ENCODE results near the gene HLF.

Gene HLF

DNA sequence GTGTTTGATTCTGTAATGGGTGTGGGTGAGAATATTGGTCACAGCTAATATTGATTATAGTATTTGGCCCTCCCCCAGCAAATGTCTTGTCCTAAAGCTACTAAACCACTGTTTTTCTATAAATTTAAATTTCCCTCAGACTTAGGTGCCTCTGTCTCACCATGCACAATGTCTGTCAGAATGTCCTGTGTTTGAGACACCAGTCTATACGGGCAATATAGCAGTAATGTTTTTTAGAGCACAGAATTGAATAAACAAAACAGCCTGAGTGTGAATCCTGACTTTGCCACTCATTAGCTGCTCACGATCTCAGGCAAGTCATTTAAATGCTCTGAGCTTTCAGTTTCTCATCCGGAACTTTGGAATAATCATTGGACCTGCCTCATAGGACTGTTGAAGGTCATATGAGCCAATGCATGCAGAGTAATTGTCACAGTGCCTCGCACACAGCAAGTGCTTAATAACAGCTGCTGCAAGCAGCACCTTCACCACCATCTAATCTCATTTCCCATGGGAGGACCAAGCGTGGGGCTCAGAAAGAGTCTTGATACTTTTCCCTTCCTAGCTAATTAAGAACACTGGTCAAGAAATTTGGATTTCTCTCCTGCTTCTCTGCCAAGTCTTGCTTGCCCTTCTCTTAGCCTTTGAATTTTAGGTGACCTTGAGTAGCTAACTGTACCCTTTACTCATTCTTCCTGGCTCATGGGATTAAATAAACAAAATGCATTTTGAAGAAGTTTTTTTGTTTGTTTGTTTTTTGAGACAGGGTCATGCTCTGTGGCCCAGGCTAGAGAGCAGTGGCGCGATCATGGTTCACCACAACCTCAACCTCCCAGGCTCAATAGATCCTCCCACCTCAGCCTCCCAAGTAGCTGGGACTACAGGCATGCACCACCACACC, 9.8 kb downstream of the HLF start:
- no peak for DNase-seq (ENCODE audit: low read depth in 2 of 2)

DNA sequence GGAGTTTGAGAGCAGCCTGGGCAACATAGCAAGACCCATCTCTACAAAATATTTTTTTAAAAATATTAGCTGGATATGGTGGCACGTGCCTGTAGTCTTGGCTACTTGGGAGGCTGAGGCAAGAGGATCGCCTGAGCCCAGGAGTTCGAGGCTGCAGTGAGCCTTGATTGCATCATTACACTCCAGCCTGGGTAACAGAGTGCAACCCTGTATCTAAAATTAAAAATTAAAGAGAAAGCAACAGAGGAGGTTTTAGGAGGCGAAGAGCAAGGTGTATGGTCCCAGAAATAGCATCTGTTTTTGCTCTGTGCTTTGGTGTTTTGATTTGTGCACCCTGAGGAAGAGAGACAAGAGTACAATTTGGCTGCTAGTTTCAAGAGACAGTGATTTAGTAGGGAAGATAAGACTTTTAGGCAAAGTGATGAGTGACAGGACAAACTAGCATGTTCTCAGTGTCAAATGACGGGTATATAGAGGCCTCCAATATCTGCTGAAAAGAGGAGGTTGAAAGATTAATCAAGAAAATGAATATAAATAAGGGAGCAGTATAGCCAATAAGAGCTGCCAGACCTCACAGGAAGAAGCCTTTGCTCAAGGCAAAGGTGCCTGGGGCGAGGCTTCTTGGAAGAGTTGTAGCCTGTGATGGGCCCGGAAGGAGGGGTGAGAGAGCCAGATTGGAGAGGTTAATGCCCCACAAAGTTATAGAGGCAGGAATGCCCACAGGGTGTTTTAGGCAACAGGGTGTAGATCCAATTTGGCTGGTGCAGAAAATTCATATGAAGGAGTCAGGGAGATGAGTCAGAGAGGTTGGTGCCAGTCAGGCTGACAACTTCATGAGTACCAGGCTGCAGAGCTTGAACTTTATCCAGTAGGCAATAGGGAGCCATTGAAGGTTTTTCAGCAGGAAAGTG, 11.4 kb downstream of the HLF start:
- DNase-seq (ENCODE audit: low read depth in 2 of 2) = no peak

DNA sequence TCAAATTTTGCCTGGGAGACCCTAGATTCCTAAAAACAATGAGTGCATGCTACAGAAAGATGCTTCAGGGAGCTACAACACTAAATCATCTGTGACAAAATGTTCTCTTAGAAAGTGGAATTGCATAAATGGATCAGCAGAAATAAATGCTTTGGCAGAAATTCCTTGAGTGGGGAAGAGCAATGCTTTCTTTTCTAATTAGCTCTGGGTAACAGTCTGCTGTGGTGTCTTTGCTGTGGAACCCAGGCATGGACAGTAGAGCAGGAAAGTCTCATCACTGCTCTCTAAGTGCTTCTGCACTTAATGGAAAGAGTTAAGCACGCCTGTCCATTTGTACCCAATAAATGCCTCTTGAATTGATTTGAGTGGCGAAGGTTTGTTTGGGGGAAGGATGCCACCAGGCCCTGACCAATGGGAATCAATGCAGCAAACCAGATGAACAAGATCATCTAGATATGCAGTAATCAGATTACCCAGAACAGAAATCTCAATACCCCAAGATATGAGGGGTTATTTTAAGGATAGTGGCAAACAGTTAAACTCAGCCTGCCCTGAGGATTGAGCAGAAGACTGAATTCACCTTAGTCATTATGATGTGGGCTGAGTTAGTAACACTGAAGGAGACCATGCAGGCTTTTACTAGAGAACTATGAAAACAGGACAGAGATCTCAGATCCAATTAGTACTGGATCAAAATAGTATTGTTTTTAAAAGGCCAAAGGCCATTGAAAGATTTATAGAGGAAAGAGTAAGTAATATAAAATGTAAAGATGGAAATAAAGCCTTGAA, 13.6 kb downstream of the HLF start:
- DNase-seq (ENCODE audit: low read depth in 2 of 2) = no peak

DNA sequence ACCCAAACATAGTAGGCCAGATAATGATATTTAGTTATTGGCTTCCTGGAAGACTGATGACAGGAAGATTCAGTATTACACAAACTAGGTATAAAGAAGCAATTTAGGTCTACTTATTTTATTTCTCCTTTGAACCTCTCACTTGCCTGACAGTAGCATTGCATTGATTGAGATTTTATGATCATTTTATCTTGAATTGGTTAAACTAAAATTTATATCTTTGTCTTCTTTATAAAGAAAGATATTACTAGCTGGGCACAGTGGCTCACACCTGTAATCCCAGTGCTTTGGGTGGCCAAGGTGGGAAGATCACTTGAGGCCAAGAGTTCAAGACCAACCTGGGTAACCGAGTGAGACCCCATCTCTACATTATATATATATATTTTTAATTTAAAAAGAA, 14.4 kb downstream of the HLF start:
- no peak for DNase-seq (ENCODE audit: low read depth in 2 of 2)

DNA sequence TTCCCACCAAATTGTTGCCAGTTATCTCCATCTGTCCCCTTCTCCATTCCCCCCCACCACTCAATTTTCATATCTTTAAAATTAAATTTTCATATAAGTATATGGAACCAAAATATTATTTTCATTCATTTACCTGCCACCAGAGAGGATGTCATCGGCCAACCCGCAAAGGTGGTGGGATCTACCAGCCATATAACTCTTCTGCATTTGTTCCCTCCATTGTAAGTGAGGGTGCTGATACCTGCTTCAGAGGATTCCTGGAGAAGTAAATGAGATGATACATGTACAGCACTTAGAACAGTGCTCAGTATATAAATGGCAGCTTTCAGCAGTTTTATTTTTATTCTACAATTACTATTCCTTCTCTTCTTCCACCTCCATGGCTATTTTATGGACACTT, 15.0 kb downstream of the HLF start:
- DNase-seq (ENCODE audit: low read depth in 2 of 2) = no peak

DNA sequence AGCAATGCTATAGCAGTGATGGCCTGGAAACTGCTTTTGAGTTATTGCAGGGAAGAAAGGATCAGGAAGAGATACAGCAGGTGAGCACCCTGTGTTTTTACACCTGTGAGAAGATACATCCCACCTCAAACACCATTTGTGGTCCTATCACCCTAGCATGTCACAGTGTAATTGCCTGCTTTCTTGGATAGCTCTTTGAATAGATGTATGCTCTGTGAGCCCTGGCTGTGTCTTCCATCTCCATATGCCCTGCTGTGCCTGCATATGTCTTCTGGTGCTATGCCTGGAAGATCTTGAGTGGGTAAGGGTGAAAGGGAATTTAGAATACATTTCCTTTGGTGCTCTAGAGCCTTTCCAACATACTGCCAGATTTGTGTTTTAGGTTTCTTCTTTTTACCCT, 15.5 kb downstream of the HLF start:
- DNase-seq (ENCODE audit: low read depth in 2 of 2) = no peak

DNA sequence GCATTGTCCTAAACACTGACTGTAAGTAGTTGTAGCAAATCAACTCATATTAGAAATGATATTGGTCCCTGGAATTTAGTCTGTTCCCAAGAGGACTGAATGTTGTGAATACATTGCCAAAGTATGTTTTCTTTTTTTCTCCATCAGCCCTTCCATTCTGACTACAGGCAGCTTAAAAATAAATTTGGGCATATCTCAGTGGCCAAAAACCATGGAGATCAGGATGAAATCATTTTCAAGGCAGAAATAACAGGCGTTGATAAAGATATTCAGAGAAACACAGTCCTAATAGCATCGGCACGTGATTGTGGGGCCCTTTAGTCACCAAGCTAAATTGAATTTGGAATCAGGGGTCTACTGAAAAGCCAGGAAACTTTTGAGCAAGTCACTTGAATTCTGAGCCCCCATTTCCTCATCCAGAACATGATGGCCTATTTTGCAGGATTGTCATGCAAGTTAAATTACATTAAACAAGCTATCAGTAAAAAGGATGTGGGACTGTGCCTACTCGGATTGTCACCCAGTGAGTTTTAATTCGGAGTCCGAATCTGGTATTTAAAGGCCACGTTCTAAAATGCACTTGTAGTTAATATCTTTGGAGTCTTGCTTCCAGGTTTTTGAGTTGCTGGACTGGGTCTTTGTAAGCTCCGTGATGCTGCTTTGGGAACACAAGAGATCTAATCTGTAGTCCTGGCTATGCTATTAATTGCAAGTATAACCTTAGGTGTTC, 17.1 kb downstream of the HLF start:
- no peak for DNase-seq (ENCODE audit: low read depth in 2 of 2)

DNA sequence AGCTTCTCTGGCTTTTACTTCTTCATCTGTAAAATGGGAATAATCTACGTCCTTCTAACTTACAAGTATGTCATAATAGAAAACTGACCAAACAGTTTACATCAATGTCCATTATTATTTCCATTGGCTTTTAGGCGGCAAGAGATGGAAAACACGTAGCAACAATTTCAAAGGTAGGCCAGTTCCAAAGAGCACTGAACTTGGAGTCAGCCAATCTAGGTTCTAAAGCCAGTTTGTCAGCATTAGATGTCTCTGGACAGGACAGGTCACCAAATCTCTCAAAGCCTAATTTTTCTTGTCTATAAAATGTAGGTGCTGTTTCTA, 17.6 kb downstream of the HLF start:
- no peak for DNase-seq (ENCODE audit: low read depth in 2 of 2)

DNA sequence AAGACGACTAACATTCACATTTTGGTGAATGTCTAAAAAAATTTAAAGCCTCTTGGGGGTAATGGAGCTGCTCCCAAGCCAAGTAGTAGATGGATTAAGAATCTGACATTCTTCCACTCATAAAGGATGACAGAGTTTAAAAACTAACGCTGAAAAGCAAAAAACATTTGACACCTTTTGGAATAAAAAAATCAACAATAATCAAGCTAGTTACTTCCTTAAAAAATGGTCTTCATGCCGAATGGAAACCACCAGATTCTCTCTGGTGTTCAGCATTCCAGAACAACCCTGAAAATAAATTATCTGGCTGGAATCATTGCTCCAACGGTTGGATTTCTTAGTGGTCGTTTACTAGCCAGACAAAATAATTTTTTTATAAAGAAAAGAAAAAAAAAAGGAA, 18.0 kb downstream of the HLF start:
- DNase-seq (ENCODE audit: low read depth in 2 of 2) = no peak

DNA sequence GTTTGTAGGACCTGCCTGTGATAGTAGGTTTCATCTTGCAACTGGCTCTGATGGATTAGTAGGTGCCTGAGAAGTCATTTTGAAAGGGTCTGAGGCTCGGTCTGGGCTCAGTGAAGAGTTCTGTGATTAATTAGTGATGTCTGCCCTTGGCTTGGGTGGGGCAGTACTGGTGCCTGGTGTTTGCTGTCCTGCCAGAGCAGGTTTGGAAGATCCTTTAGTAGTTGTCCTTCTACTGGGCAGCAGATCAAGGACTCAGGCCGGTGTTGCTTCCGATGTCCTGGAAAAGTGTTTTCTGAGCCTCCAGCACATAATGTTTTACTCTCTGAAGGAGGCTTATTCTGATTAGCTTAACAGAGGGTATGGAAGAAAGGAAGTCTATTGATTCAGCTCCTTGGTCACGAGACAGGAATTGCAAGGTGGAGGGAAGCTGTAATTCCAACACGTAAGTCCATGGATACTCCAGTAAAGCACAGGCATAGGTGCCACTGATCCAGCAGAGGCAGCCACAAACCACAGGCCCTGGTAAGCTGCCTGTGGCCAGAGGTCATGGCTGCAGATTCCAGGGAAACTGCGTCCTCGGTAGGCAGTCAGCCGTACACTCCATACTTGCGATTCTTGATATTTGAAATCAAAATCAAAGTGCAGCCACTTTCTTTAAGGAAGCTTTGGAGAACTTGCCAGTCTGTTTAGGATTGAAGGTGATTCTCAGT, 18.7 kb downstream of the HLF start:
- DNase-seq (ENCODE audit: low read depth in 2 of 2) = no peak

DNA sequence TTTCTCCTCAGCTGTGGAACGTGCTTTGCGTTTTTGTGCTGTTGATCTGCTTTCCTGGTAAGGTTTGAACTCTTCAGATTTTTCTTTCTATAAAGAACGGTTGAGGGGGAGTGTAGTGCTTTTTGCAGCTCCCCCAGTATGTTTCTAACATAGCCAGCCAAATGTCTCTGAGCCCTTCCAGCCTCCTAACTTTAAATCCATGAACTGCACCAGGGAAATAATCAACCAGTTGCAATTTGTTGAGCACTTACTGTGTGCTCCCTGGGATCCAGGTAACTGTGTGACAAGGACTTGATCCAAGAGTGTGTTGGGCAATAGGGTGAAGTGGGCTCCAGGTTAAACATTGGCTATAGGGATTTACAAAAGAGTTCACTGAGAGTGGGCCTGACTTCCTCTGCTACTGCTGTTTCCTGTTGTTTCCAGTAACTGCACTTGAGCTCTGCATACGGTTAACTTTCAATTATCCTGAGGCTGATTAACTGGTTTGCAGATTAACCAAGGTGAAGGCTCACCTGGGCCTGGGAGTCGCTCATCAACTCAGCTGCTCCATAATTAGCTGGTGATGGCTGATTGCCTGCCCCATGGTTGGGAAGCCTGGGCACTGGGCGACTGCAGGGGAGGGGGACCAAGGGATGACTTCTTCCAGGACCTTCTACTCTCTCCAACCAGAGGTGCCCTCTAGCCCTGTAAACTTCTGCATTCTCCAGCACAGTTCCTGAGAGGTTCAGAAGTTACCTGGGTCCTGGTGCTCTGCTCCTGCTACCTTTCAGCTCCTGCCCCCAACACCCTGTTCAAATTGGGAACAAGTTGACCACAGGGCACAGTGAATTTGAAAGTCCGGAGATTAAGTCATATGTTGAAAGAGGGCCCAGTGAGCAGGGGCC, 19.5 kb downstream of the HLF start:
- no peak for DNase-seq (ENCODE audit: low read depth in 2 of 2)

DNA sequence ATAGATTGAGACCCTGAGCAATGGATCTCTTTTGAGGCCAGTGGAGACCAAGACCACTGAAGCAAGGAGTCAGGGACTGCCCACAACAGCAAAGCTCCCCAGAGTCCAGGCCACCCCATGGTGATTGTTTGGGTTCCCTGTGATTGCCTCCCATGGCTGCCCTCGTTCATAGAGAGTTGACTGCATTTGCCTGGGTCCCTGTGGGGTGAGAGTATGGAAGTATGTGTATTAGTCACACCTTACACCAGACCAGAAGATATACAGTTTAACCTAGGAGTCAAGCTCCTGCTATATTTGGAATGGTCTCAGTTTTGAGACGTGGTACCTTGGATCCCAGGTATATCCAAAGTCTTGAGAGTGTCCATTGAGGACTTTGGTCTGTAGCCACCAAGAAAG, 20.2 kb downstream of the HLF start:
- no peak for DNase-seq (ENCODE audit: low read depth in 2 of 2)

DNA sequence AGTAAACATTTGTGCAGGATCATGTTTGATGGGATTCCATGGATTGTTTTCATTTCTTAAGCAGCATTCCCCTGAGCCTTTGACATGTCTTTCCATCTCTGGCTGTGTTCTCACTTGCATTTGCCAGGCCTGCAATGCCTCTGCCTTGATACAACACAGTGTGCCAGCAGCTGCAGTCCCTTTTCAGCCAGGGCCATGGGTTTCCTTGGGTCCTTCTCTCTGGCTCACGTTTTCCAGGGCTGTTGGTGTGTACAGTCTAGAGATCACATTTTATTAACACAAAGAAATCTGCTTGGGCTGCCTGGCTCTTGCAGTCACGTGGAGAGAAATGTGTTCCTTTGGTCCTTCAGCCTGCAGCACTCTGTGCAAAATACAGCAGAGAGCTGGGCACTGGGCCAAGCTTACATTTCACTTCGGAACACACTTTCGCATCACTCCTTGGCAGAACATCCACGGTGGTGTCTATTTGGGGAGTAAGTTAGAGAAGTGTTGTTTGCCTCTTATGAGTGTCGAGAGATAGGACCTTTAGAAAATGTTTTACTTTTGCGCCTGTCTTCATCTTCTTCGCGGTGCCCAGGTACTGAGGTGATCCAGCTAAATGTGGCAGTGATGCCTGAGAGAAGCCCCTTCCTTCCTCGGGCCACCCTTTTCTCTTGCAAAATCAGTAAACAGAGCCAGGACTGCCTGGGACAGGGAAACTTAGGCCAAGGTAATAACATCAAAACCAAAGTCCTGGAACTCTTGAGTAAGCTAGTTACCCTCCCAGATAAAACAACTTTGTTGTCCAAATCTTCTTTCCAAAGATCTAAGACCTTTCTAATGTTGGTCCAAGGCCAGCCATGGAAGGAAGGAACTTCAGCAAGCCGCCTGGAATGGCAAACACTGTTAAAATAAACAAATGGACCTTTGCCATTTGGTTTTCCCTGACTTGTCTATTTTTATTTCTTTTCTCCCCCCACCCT, 20.9 kb downstream of the HLF start:
- no peak for DNase-seq (ENCODE audit: low read depth in 2 of 2)

DNA sequence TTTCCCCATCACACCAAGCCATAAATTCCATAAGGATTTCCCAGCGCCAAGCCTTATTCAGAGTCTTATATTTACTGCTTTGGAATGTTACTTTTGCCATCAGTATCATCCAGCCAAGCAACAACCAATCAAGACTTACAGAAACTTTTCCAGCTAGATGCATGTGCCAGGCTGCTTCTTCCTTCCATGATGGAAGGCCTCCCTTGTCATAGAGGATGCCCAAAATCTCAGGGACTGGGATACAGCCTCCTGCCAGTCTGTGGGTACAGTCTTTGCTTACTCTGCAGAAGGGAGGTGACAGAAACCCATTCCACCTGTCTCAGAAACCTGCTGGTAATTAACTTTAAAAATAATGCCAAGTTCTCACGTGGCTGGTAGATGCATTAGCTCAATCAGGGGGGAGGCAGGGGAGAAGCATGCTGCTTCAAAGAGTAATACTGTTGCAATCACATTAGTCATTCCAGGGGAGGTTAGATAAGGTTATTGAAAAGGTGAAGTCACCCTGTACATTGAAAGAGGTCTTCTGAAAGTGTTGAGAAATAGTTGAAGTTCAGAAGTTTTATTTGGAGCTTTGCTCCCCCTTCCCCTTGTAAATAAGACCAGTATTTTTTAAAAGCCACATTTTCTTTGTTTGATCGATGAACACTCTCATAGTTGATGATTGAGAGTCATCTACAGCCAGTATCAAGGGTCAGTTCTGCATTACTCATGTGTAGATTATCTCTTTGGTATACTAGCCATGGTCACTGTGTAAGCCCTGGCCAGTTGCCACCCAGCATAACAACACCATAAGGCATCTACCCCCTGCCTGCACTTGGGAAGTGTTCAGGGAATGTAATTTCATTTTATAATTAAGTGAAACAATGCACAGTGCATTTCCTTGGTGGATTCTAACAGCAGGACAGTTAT, 22.2 kb downstream of the HLF start:
- no peak for DNase-seq (ENCODE audit: low read depth in 2 of 2)

DNA sequence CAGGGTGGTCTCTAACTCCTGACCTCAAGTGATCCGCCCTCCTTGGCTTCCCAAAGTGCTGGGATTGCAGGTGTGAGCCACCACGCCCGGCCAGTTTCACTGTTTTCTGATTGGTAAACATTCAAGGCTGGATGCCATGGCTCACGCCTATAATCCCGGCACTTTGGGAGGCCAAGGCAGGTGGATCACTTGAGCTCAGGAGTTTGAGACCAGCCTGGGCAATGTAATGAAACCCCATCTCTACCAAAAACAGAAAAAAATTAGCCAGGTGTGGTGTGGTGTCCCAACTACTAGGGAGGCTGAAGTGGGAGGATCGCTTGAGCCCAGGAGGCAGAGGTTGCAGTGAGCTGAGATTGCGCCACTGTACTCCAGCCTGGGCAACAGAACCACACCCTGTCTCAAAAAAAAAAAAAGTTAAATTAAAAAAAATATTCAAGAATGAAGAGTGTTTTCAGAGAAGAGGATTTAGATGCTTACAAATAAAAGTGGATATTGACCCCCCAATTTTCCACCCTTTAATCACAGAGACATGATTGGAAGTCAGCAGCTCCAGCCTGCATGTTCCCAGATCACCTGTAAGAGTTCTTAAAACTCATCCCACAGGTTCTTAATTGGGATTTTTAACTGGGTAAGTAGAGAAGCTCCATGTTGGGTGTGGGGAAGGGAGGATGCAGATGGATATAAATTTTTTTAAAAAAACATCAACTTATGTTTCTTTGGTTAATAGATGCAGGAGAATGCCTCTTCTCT, 23.8 kb downstream of the HLF start:
- no peak for DNase-seq (ENCODE audit: low read depth in 2 of 2)

DNA sequence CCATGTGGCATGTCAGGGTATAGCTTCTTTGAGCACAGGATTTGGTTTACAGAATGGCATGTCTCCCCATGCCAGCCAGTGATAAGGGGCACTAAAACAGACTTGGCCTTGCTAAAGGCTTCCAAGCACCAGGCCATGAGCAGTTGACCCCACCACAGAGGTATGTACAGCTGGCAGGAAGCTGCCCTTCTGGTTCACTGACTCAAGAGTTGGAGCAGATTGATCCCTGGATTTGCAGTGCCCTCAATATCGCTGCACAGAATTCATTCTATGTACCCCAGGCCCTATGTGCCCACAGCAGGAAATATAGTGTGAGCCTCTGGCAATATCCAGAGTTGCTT, 24.3 kb downstream of the HLF start:
- no peak for DNase-seq (ENCODE audit: low read depth in 2 of 2)

DNA sequence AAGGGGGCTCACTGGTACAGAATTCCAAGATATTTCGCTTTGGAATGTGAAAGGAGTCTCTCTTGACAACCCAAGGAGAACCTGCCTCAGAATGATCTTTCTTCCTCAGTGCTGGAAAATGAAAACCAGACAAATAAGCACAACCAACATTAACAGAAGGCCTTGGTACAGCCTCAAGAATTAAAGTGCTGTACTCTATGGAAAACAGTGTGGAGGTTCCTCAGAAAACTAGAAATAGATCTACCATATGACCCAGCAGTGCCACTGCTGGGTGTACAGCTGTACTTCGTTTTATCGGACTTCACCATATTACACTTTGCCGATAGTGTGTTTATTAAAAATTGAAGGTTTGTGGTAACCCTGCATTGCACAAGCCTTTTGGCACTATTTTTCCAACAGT, 25.2 kb downstream of the HLF start:
- DNase-seq (ENCODE audit: low read depth in 2 of 2) = no peak
